Osteoblast (primary cell): ENCODE data around the gene GDPD3. TPM values are rescaled to one million over a fixed set of nuclear protein-coding genes. Genes with fewer than 3 reads are reported as not detected.
A peak's percentile ranks its signal among the peaks of the same experiment; 100 is the strongest.

Experiments used
- DNase-seq: peaks from one replicate; pipeline ENCODE4 v3.0.0; 2011; ENCODE audit warnings: low spot score, mixed read lengths; ENCODE audit not compliant: insufficient read length; ENCODE audit errors: missing footprints
- H2AFZ ChIP-seq: 2 replicates; pipeline ENCODE4 v1.6.0; 2011; ENCODE audit warnings: mild to moderate bottlenecking, low read length
- H3K27ac ChIP-seq: 2 replicates; pipeline ENCODE4 v1.5.1; 2011; ENCODE audit warnings: mild to moderate bottlenecking, low read depth, low read length, moderate library complexity
- H3K27me3 ChIP-seq: 2 replicates; pipeline ENCODE4 v1.6.0; 2012; ENCODE audit warnings: mild to moderate bottlenecking, control low read depth, inconsistent platforms, low read length, moderate library complexity; ENCODE audit not compliant: insufficient read depth
- H3K36me3 ChIP-seq: 2 replicates; pipeline ENCODE4 v1.5.1; 2011; ENCODE audit warnings: mild to moderate bottlenecking, low read length, control low read depth, moderate library complexity; ENCODE audit not compliant: insufficient read depth
- H3K4me1 ChIP-seq: 2 replicates; pipeline ENCODE4 v1.5.1; 2011; ENCODE audit warnings: mild to moderate bottlenecking, low read length, control low read depth, moderate library complexity; ENCODE audit not compliant: insufficient read depth
- H3K4me2 ChIP-seq: 2 replicates; pipeline ENCODE4 v1.6.0; 2011; ENCODE audit warnings: mild to moderate bottlenecking, low read length; ENCODE audit not compliant: insufficient read depth
- H3K4me3 ChIP-seq: fragments of 200-600 bp; sonication (generic); 3 replicates; pipeline ENCODE4 v1.5.1; 2012; ENCODE audit warnings: mild to moderate bottlenecking, low read length, inconsistent platforms; ENCODE audit not compliant: insufficient read depth
- H3K79me2 ChIP-seq: 2 replicates; pipeline ENCODE4 v1.6.0; 2012; ENCODE audit warnings: mild to moderate bottlenecking, low read length, control low read depth, inconsistent platforms; ENCODE audit not compliant: insufficient read depth
- H3K9me3 ChIP-seq: 2 replicates; pipeline ENCODE4 v1.5.1; 2011; ENCODE audit warnings: low read depth, low read length, control low read depth
- H4K20me1 ChIP-seq: 2 replicates; pipeline ENCODE4 v1.6.0; 2012; ENCODE audit warnings: mild to moderate bottlenecking, low read length, control low read depth; ENCODE audit not compliant: insufficient read depth
- CTCF ChIP-seq: IDR thresholded peaks from 2 replicates; pipeline ENCODE4 v1.5.1; 2011; ENCODE audit warnings: mild to moderate bottlenecking, low read depth, low read length, moderate library complexity; ENCODE audit errors: extremely low read depth
- total RNA-seq: library from RNA; depleted of rRNA; stranded (reverse); fragments of >200 nt; gene quantifications from 2 replicates; pipeline ENCODE4 v1.2.3, GENCODE V29; 2012

The GDPD3 gene
- total RNA-seq, 1 donor, result 0.36 TPM

GRCh38 chr16:30124985-30125379 lies 11.6 kb upstream of the GDPD3 start:
- no peak overlapping the region for H3K4me2 ChIP-seq
- no peak overlapping the region for H3K27ac ChIP-seq
- no peaks in the 10 kb centered on the region for H4K20me1 ChIP-seq
- no peak overlapping the region for H3K4me3 ChIP-seq
- no peaks in the 10 kb centered on the region for H3K9me3 ChIP-seq
- peaks cover 27% of the 10 kb centered on the region for H3K4me1 ChIP-seq
- peaks cover 6% of the 10 kb centered on the region for H3K36me3 ChIP-seq
- peaks cover 6% of the 10 kb centered on the region for H3K79me2 ChIP-seq
- DNase-seq, result no peak
- no peak for TF ChIP-seq CTCF
- no peak overlapping the region for H2AFZ ChIP-seq
- no peaks in the 10 kb centered on the region for H3K27me3 ChIP-seq

GRCh38 chr16:30122604-30123160 lies 9.3 kb upstream of the GDPD3 start:
- DNase-seq, result no peak
- Histone ChIP-seq H3K4me3 (peak overlapping the region; percentile 86), H3K79me2 (peaks cover 6% of the 10 kb centered on the region), H3K27ac (peak overlapping the region; percentile 63), H3K27me3 (no peaks in the 10 kb centered on the region), H2AFZ (peak overlapping the region; percentile 77), H3K4me2 (peak overlapping the region; percentile 91), H4K20me1 (no peaks in the 10 kb centered on the region), H3K36me3 (peaks cover 25% of the 10 kb centered on the region), H3K4me1 (peaks cover 27% of the 10 kb centered on the region), H3K9me3 (no peaks in the 10 kb centered on the region)
- TF ChIP-seq CTCF, result no peak

- Histone ChIP-seq H3K4me1 (peaks cover 27% of the 10 kb centered on the region), H2AFZ (peak overlapping the region; percentile 77), H4K20me1 (peaks cover 4% of the 10 kb centered on the region), H3K27me3 (no peaks in the 10 kb centered on the region), H3K4me2 (peak overlapping the region; percentile 91), H3K79me2 (peaks cover 6% of the 10 kb centered on the region), H3K4me3 (peak overlapping the region; percentile 86), H3K27ac (peak overlapping the region; percentile 63), H3K36me3 (peaks cover 33% of the 10 kb centered on the region), H3K9me3 (no peaks in the 10 kb centered on the region)
- no peak for TF ChIP-seq CTCF
- DNase-seq, result peak; percentile 85
Observed at GRCh38 chr16:30121741-30122571, 8.6 kb upstream of the GDPD3 start.
